ENCODE data around the gene NYNRIN.

NYNRIN gene

GRCh38 chr14:24422261-24422660 lies 23.5 kb downstream of the NYNRIN start:
- Mint-ChIP-seq H3K27me3 (peaks cover 29% of the 10 kb centered on the region), H3K4me1 (peaks cover 29% of the 10 kb centered on the region), H3K4me3 (no peak overlapping the region), H3K9me3 (peaks cover 1% of the 10 kb centered on the region), H3K36me3 (peaks cover 3% of the 10 kb centered on the region), H3K27ac (no peak overlapping the region)
- no peak for DNase-seq
- CTCF ChIA-PET, result interaction anchor here (0.8 to 17.5 kb wide), 3 partner anchors 9 to 89 kb away, joined by 3 to 557 read pairs (median 4); partner anchors contain the start of genes ADCY4 and RIPK3

DNA sequence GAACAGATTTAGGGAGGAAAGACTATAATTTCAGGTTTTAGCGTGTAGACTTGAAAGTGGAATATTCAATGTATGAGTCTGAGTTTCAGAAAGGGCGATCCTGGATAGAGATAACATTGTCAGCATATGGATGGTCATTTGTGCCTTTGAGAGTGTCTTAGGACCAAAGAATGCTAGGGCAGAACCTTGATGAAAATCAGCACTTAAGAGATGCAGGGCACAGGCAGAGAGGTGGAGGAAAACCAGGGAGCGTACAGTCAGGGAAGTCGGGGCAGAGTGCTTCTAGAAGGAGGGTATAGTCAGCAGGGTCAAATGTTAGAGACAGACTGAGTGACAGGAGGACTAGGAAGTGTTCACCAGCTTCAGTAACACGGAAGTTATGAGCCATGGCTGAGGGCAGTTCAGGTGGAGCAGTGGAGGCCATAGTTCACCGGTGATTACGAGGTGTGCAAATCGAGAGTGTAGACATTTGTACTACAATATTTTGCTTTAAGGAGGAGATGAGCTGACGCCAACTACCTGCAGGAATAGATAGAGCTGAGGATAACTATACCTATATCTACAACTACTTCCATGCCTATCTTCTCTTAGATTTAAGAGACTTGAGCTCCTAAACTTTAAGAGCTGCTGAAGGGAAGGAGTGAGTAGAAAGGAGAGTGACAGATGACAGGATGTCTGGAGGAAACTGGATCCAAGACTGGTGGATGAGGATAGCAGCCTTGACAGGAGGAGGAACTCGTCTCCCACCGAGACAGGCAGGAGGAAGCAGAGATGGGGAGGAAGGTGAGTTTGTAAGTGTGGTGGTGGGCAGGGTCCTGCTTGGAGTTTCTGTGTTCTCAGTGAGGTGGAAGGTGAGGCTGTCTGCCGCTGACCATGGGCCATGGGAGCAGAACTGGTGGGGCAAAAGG lies 24.1 kb downstream of the NYNRIN start:
- Mint-ChIP-seq H3K27ac (no peak overlapping the region), H3K36me3 (peaks cover 3% of the 10 kb centered on the region), H3K4me1 (peaks cover 36% of the 10 kb centered on the region), H3K27me3 (peaks cover 25% of the 10 kb centered on the region), H3K4me3 (no peak overlapping the region), H3K9me3 (peaks cover 1% of the 10 kb centered on the region)
- DNase-seq, result no peak
- CTCF ChIA-PET, result interaction anchor here (1.3 to 17.5 kb wide), 3 partner anchors 9 to 90 kb away, joined by 4 to 557 read pairs (median 6); partner anchors contain the start of genes ADCY4 and RIPK3

- H3K4me1 Mint-ChIP-seq, result peaks cover 51% of the 10 kb centered on the region
- H3K27ac Mint-ChIP-seq, result peak overlapping the region; percentile 70
- H3K9me3 Mint-ChIP-seq, result peaks cover 1% of the 10 kb centered on the region
- no peak overlapping the region for H3K4me3 Mint-ChIP-seq
- H3K36me3 Mint-ChIP-seq, result peaks cover 3% of the 10 kb centered on the region
- no peak for DNase-seq
- peaks cover 4% of the 10 kb centered on the region for H3K27me3 Mint-ChIP-seq
- CTCF ChIA-PET, result interaction anchor here (1.4 to 17.5 kb wide), 3 partner anchors 11 to 93 kb away, joined by 5 to 557 read pairs (median 7); partner anchors contain the start of genes ADCY4 and RIPK3
These were observed 26.9 kb downstream of the NYNRIN start for GRCh38 chr14:24425704-24426103.

- peaks cover 57% of the 10 kb centered on the region for H3K4me1 Mint-ChIP-seq
- CTCF ChIA-PET, result interaction anchor here (0.7 to 17.5 kb wide), 3 partner anchors 10 to 94 kb away, joined by 3 to 557 read pairs (median 5); partner anchors contain the start of genes ADCY4 and RIPK3
- H3K27ac Mint-ChIP-seq, result peak overlapping the region; percentile 9
- no peak for DNase-seq
- H3K27me3 Mint-ChIP-seq, result peaks cover 4% of the 10 kb centered on the region
- peaks cover 4% of the 10 kb centered on the region for H3K36me3 Mint-ChIP-seq
- H3K4me3 Mint-ChIP-seq, result no peak overlapping the region
- peaks cover 1% of the 10 kb centered on the region for H3K9me3 Mint-ChIP-seq
These were observed 27.5 kb downstream of the NYNRIN start for GRCh38 chr14:24426150-24426911.

GRCh38 chr14:24426912-24427536 lies 28.2 kb downstream of the NYNRIN start:
- H3K27me3 Mint-ChIP-seq, result no peaks in the 10 kb centered on the region
- CTCF ChIA-PET, result interaction anchor here (0.7 to 17.5 kb wide), 2 partner anchors 10 to 94 kb away, joined by 3 to 557 read pairs; partner anchors contain the start of genes ADCY4 and RIPK3
- peak overlapping the region; percentile 38 for H3K27ac Mint-ChIP-seq
- H3K9me3 Mint-ChIP-seq, result peaks cover 1% of the 10 kb centered on the region
- DNase-seq, result peak; percentile 46
- H3K36me3 Mint-ChIP-seq, result peaks cover 9% of the 10 kb centered on the region
- H3K4me1 Mint-ChIP-seq, result peaks cover 64% of the 10 kb centered on the region
- no peak overlapping the region for H3K4me3 Mint-ChIP-seq

- Mint-ChIP-seq H3K27ac (peak overlapping the region; percentile 82), H3K36me3 (peaks cover 11% of the 10 kb centered on the region), H3K4me1 (peaks cover 66% of the 10 kb centered on the region), H3K9me3 (peaks cover 1% of the 10 kb centered on the region), H3K4me3 (no peak overlapping the region), H3K27me3 (no peaks in the 10 kb centered on the region)
- DNase-seq, result no peak
- CTCF ChIA-PET, result interaction anchor here (0.6 to 17.5 kb wide), 4 partner anchors 9 to 95 kb away, joined by 3 to 557 read pairs (median 3); partner anchors contain the start of genes ADCY4 and RIPK3
These were observed 29.0 kb downstream of the NYNRIN start for GRCh38 chr14:24427537-24428508.

DNA sequence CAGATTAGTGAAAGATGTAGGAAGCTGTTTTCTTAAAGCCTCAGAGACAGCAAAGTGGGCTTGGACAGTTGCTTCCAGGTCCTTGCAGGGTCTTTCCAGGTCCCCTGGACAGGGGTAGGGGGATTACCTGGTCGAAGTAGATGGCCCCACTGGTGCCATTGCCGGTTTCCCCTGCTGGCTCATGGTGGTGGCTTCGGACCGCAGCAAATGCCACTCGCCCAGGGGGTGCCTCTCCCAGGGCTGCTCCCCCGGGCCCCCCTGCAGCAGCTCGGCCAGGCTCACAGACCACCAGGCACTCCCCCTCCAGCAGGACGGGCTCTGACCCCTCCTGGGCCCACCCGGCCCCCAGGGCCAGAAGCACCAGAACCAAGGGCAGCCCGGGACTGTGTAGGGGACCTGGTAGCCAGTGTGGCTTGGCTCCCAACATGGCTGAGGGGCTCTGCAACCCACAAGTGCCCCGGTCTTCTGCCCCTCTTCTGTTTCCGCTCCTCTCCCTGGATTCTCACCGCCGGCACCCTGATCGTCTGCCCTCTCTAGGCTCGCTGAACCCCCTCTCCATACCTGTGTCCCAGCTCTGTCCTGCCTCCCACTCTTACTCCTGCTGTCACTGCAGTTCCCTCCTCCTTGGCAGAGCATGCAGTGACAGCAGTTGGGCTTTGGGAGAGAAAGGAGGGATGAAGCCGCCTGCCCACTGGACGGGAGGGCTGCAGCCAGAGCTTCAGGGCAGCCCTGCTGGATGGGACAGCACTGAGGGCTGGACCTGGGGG lies 30.0 kb downstream of the NYNRIN start:
- DNase-seq, result no peak
- Mint-ChIP-seq H3K27ac (peak overlapping the region; percentile 93), H3K9me3 (peaks cover 1% of the 10 kb centered on the region), H3K4me3 (peak overlapping the region; percentile 77), H3K27me3 (no peaks in the 10 kb centered on the region), H3K36me3 (peaks cover 20% of the 10 kb centered on the region), H3K4me1 (peaks cover 72% of the 10 kb centered on the region)
- CTCF ChIA-PET, result interaction anchor here (1.0 to 17.5 kb wide), 2 partner anchors 8 to 96 kb away, joined by 3 to 557 read pairs; partner anchors contain the start of genes ADCY4 and RIPK3

DNA sequence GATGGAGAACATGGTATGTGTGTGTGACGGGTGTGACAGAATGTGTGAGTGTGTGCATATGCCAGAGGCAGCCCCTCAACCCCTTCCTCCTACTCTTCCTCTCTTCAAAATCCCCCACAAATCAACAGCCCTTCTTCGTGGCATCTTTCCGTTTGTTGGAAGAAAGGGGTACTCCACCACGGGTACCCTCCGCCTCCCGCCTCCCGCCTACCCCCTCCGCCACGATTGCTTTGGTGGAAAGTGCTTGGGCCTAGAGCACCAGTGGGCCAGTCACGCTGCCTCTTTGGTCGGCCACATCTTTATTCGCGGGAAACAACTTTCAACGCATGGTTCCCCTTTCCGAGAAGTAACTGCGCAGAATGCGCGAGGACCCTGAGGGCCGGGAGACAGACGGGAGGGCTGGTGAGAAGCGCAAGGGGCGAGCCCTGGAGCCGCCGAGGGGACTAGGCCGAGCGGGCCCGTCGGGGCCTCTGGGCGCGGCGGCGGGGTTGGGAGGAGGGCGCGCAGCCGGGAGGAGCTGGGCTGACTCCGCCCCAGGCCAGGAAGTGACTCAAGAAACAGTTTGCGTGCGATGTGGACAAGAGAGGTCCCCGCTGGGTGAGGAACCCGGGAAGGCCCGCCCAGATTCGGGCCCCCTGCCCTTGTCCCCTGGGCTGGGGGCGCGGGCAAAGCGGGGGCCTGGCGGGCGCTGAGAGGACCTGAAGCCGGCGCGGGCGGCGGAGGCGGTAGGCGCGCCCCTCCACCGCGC lies 30.8 kb downstream of the NYNRIN start, which contains the start of the genes CBLN3 and KHNYN:
Gene CBLN3 (minus strand): TSS at position 274 of the 748 bp plus-strand sequence. CDS start 614 bp downstream, outside the sequence.
Gene KHNYN (plus strand): TSS at position 560 of the 748 bp plus-strand sequence. CDS start 777 bp downstream, outside the sequence.
- peak; percentile 93 for DNase-seq
- H3K4me1 Mint-ChIP-seq, result peaks cover 68% of the 10 kb centered on the region
- peak within 1 kb of the TSS; percentile 92 for H3K4me3 Mint-ChIP-seq
- H3K27me3 Mint-ChIP-seq, result no peaks in the 10 kb centered on the region
- peaks cover 1% of the 10 kb centered on the region for H3K9me3 Mint-ChIP-seq
- H3K36me3 Mint-ChIP-seq, result peaks cover 26% of the 10 kb centered on the region
- H3K27ac Mint-ChIP-seq, result peak within 1 kb of the TSS; percentile 96
- CTCF ChIA-PET, result interaction anchor here (2.8 to 17.5 kb wide), 6 partner anchors 10 to 122 kb away, joined by 15 to 557 read pairs (median 29); partner anchors contain the start of genes ADCY4, CIDEB, LTB4R and LTB4R2

DNA sequence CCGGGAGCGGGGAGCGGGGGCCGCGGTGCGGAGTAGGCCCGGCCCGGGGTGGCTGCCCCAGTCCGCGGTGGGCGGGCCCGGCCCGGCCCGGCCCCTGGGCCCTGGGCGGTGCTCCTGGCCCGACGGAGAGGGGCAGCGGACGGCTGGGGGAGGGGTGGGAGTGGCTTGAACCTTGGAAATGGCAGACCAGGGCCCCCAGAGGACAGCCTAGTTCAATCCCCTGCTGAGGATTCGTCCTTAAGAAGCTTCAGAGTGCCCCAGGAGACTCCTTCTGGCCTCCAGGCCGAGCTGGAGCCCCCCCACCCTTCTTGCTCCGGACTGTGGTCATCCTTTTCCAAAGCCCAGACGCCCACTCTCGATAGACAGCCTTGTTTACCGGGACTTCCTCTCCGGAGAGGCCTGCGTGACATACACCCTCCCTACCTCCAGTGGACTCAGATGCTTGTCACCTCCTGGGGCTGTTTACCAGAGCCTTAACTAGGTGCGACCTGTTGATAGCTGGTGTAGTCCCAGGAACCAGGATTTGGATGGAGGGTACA lies 31.4 kb downstream of the NYNRIN start:
- peaks cover 30% of the 10 kb centered on the region for H3K36me3 Mint-ChIP-seq
- peak overlapping the region; percentile 96 for H3K27ac Mint-ChIP-seq
- no peaks in the 10 kb centered on the region for H3K9me3 Mint-ChIP-seq
- peak; percentile 72 for DNase-seq
- H3K27me3 Mint-ChIP-seq, result no peaks in the 10 kb centered on the region
- H3K4me1 Mint-ChIP-seq, result peaks cover 65% of the 10 kb centered on the region
- CTCF ChIA-PET, result interaction anchor here (0.5 to 17.5 kb wide), 17 partner anchors 11 to 399 kb away, joined by 3 to 557 read pairs (median 12); partner anchors contain the start of genes ADCY4, CIDEB, DHRS1 and LTB4R
- H3K4me3 Mint-ChIP-seq, result peak overlapping the region; percentile 92

DNA sequence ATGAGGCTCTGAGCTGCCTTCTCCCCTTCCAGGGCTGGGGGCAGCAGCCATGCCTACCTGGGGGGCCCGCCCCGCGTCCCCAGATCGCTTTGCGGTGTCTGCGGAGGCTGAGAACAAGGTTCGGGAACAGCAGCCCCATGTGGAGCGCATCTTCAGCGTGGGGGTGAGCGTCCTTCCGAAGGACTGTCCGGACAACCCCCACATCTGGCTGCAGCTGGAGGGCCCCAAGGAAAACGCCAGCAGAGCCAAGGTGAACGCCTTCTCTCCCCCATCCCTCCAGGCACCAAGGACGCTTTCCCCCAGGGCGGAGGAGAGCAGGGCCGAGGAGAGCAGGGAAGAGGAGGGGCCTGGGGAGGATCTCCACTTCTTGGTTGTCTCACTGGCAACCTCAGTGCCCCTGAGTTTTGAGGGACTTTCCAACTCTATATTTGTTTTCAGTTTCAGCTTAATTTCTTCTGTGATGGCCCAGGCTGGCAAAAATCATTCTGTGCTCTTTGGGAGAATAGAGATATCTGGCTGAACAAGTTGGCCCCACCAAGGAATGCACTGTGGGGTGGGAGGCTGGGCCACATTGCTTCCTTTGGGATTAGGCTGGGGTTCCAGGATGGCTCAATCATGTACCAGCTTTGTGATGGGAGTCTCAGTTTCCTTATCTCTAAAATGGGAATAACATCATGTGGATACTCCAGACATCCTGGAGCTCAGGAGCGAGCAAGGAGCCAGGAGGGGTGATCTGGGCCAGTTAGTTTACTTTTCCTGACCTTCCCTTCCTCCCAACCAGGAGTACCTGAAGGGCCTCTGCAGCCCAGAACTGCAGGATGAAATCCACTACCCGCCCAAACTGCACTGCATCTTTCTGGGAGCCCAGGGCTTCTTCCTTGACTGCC lies 32.1 kb downstream of the NYNRIN start:
- CTCF ChIA-PET, result interaction anchor here (0.5 to 17.5 kb wide), 43 partner anchors 7 to 400 kb away, joined by 3 to 557 read pairs (median 5); partner anchors contain the start of genes ADCY4, CHMP4A, CIDEB and DHRS1
- Mint-ChIP-seq H3K27ac (peak overlapping the region; percentile 96), H3K9me3 (no peaks in the 10 kb centered on the region), H3K27me3 (no peaks in the 10 kb centered on the region), H3K4me1 (peaks cover 65% of the 10 kb centered on the region), H3K4me3 (peak overlapping the region; percentile 92), H3K36me3 (peaks cover 35% of the 10 kb centered on the region)
- DNase-seq, result peak; percentile 72
